ENCODE data around the gene PACS1.
"Not testable (repeated sequence)": the region's sequence is repeated elsewhere in the genome, so short reads cannot be mapped to it uniquely, and the experiment has no call there.

The PACS1 gene

GRCh38 chr11:66077927-66078326 lies 7.9 kb downstream of the PACS1 start:
- DNase-seq, result no peak

DNA sequence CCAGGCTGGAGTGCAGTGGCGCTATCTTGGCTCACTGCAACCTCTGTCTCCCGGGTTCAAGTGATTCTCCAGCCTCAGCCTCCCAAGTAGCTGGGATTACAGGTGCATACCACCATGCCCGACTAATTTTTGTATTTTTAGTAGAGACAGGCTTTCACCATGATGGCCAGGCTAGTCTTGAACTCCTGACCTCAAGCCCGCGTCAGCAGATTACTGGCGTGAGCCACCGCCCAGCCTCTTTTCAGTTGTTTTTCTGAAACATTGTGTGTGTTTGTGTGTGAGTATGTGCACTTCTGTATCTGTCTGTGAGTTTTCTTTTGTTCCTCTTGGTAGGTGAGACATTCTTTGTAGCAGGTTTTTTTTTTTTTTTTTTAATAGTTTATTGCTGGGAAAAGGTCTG lies 8.9 kb downstream of the PACS1 start:
- not testable (repeated sequence) for DNase-seq

- peak; percentile 85 for DNase-seq
Measured at GRCh38 chr11:66080055-66080817, 10.2 kb downstream of the PACS1 start.

DNA sequence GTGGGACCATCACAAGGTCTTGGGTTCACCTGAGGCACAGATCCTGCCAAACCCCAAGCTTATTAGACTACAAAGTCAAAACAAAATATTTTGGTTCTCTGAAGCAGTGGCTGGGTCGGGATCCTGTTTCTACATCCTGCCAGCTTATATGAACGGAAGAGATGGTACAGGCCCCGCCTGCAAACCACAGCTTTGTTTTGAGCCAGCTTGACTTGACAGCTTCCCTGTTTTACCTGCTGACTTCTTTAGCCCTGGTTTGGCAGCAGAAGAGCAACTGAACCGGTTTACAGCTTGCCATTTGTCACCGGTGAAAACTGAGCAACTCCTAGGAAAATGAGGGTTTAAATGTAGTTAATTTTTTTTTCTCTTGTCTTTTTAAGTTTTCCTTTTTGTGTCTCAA lies 11.4 kb downstream of the PACS1 start:
- no peak for DNase-seq

DNA sequence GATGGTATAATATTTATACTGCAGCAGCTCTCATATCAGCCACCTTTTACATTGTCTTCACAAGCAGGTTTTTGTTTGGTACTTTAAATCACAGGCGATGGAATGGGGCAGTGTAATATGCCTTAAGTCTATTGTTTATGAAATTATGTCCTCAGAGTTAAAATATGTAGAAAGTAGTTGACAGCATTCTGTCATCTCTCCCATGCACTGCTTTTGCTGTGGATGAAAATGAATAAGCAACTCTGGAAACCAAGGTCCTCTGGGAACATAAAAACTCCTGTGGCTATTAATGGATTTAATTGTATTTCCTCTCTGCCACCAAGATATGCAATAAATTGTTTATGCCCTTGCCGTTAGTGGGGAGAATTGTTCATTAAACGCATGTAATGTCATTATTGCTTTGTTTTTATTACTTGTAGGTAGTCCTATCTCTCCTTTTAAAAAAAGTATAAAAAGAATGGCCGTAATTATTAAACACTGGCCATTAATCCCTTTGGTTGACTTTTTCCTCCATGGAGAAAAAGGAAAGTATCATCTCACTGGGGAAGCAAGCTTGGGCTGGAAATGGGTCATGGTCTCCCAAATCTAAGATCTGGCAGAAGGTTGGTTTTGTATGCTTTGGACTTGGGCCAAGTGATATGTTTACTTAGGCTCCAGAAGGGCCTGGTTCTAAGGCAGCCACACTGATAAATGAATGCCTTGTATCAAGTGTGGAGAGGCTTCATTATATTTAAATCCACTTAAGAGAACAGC lies 13.1 kb downstream of the PACS1 start:
- DNase-seq, result peak; percentile 31

DNA sequence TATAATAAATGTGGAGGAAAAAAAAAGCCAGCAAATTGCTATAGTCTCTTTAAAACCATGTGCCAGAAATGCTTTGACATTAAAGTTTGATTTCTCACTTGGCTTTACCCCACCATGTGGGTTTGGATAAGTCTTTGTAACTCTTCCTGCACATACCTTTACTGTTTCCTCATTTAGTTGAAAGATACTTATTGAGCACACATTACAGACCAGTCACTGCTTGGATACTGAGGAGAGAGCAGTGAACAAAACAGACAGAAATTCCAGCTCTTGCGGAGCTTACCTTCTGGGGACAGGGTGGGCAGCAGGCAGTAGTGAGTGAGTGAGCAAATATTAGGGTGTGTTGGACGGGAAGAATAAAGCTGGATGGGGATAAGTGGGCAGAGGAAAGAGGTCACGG lies 13.7 kb downstream of the PACS1 start:
- DNase-seq, result no peak

DNA sequence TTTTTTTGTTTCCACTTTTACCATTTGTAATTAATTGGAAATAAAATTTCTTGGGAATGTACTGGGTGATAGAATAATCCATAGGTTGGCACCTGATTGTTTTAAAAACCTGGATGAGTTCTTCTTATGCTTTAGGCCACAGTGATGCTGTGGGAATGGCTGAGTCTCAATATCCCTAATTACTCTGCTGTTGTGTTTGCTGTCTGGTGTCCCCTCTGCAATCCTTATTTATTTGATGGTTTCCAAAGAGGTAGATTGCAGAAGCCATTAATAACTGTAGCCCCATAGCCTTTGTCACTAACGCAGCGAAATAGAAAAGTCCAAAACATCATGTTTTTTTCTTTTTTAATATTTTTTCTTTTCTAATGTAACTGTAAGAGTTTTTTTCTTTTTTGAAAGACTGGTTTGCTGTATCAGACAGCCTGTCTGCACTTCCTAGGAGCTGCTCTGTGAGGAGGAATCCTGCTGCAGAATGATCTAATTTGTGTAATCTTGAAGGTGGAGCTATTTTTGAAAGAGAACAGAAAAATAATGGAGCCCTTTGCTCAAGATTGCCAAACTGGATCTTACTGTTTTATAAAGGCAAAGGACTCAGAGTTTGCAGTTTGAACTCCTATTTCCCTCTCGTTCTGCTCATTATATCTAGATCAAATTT lies 14.9 kb downstream of the PACS1 start:
- no peak for DNase-seq

DNA sequence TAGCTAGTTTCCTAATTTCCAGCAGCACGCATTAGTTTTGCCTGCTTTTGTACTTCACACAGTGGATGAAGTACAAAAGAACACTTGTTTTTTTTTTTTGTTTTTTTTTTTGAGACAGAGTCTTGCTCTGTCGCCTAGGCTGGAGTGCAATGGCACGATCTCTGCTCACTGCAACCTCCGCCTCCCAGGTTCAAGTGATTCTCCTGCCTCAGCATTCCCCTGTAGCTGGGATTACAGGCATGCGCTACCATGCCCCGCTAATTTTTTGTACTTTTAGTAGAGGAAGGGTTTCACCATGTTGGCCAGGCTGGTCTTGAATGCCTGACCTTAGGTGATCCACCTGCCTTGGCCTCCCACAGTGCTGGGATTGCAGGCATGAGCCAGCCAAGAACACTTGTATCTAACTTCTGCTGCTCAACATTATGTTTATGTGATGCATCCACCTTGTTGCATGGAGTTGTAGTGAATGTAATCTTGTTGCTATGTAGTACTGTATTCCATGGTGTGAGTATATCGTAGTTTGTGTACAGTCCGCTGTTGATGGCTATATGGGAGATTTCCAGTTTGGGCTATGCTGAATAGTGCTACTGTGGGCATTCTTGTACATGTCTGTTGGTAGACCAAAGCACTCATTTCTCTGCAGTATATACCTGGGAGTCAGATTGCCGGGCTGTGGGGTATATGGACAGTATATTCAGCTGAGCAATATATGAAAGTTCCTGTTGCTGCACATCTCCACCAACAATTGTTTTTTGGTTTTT lies 17.3 kb downstream of the PACS1 start:
- no peak for DNase-seq

- no peak for DNase-seq
Measured at GRCh38 chr11:66089067-66089466, 19.0 kb downstream of the PACS1 start.

GRCh38 chr11:66090288-66090687 lies 20.2 kb downstream of the PACS1 start:
- no peak for DNase-seq

GRCh38 chr11:66092125-66092524 lies 22.1 kb downstream of the PACS1 start:
- DNase-seq, result not testable (repeated sequence)

DNA sequence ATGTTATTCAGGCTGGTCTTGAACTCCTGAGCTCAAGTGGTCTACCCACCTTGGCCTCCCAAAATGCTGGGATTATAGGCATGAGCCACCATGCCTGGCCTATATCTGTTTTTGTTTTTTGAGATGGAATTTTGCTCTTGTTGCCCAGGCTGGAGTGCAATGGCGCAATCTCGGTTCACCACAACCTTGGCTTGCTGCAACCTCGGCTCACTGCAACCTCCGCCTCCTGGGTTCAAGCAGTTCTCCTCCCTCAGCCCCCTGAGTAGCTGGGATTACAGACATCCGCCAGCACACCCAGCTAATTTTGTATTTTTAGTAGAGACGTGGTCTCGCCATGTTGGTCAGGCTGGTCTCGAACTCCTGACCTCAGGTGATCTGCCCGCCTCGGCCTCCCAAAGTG lies 29.7 kb downstream of the PACS1 start:
- DNase-seq, result not testable (repeated sequence)

- DNase-seq, result no peak
Measured at GRCh38 chr11:66100272-66101065, 30.4 kb downstream of the PACS1 start.

GRCh38 chr11:66101066-66101464 lies 31.0 kb downstream of the PACS1 start:
- DNase-seq, result no peak

- DNase-seq, result no peak
Measured at GRCh38 chr11:66104057-66104638, 34.1 kb downstream of the PACS1 start.

DNA sequence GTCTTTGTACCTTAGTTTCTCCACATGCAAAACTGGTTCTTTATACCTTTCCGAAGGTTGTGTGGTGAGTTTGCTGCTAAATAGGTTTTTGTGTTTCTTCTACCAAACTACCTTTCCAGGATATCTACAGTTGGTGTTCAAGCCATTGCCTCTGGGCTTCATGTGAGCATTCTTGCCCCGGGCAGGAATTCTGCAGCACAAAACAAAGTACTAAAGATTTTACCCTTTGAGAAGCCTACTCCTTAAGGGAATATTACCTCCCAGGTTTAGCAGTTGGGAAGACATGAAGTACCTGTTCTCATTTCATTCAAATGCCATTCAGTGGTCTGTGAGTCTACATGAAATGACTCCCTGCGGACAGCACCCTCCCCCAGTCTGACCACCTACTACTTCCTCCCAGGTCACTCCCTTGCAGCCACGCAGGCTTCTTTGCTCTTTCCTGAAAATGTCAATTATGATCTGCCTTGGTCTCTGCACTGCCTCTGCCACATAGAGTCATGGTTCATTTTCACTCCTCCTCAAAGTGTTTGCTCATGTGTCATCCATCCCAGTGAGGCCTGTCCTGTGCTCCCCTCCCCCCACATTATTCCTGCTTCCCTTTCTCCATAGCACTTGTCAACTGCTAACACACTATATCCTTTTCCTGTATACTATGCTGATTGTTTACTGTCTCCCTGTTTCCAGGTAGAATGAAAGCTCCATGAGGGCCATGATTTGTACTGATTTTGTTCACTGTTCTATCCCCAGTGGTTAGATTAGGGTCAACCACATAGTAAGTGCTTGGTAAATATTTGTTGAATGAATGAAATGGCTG lies 36.9 kb downstream of the PACS1 start:
- DNase-seq, result peak; percentile 65

DNA sequence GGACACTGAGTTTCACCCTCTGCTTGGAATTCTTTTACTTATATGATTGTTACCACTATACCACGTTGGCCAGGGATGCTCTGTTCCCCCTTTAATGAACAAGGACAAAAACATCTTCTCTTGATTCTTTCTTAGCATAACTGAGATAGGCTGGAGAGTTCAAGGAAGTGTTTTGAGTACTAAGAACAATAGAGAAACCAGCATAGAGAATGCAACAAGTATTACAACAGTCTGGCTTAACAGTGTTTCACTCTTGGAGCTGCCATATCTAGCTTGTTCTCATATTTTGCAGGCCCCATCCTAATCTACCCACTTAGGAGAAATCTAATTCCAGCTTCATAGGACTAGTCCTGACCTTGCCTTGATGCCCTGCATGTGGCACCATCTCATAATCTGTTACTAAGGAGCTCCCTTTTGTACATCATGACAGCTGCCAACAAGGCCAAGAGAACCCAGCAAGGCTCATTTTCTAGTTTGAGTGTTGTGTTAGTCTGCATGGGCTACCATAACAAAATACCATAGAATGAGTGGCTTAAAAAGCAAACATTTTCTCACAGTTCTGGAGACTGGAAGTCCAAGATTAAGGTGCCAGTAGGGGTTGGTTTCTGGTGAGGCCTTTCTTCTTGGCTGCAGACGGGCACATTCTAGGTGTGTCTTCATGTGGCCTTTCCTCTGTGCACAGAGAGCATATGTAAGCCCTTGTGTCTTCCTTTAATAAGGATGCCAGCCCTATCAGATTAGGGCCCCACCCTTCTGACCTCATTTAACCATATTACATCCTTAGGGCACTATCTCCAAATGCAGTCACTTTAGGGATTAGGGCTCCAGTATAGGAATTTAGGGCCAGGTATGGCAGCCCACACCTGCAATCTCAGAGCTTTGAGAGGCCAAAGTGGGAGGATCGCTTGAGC lies 37.8 kb downstream of the PACS1 start:
- peak; percentile 39 for DNase-seq

DNA sequence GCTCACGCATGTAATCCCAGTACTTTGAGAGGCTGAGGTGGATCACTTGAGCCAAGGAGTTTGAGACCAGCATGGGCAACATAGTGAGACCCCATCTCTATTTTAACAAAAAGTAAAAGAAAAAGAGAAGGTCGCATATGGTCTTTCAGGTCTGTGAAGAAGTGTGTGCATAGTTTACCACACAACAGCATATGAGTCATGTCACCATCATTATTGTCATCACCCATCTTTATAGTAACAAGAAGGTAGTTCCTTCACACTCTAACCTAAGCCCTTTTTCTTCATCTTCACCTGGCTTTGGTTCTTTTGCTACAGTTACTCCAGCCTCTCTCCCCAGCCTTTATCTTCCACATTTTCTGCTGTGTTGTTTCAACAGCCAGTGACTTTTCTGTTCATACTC lies 39.2 kb downstream of the PACS1 start:
- no peak for DNase-seq

- no peak for DNase-seq
Measured at GRCh38 chr11:66111158-66111557, 41.1 kb downstream of the PACS1 start.

DNA sequence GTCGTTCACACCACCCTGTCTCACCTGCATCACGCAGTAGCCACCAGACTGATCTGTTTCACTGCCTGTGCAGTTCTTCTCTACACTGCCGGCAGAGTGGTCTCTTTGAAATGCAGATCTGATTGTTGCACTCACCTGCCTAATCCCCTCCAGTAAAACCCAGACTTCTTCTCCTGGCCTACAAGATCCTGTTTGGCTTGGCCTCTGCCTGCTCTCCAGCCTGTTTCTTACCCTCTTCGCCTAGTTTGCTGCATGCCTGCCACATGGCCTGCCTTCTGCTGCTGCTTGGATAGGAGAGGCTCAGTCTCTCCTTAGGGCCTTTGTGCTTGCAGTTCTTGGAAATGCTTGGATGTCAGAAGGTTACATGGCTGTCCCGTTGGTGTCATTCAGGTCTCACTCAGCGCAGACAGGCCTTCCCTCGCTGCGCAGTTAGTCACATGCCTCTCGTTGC lies 42.0 kb downstream of the PACS1 start:
- no peak for DNase-seq

All from fibroblast of skin of right biceps (primary cell).